Neuronal stem cell (in vitro differentiated cells): ENCODE measurements around the gene FGFR1OP2.

Source experiments
- DNase-seq: peaks from one replicate; pipeline ENCODE4 v3.0.0-alpha.2; 2013; ENCODE audit warnings: low spot score
- H2AFZ ChIP-seq: one replicate; pipeline ENCODE4 v1.6.1; 2013; ENCODE audit warnings: mild to moderate bottlenecking, low read length, inconsistent platforms
- H2AK5ac ChIP-seq: 2 replicates; pipeline ENCODE4 v1.6.1; 2013; ENCODE audit warnings: low read depth, mild to moderate bottlenecking, inconsistent platforms, low read length, moderate library complexity, mixed read lengths
- H2BK120ac ChIP-seq: 2 replicates; pipeline ENCODE4 v1.6.1; 2013; ENCODE audit warnings: low read depth, mild to moderate bottlenecking, inconsistent platforms, low read length, moderate library complexity, mixed read lengths
- H2BK12ac ChIP-seq: one replicate; pipeline ENCODE4 v1.6.1; 2013; ENCODE audit warnings: low read length, inconsistent platforms
- H2BK15ac ChIP-seq: 2 replicates; pipeline ENCODE4 v1.6.1; 2013; ENCODE audit warnings: mild to moderate bottlenecking, low read length, inconsistent platforms, mixed read lengths
- H2BK5ac ChIP-seq: one replicate; pipeline ENCODE4 v1.6.1; 2013; ENCODE audit warnings: inconsistent platforms, mild to moderate bottlenecking, low read length, moderate library complexity
- H3K14ac ChIP-seq: one replicate; pipeline ENCODE4 v1.6.1; 2013; ENCODE audit warnings: low read length, inconsistent platforms
- H3K18ac ChIP-seq: 2 replicates; pipeline ENCODE4 v1.6.1; 2013; ENCODE audit warnings: low read length, inconsistent platforms
- H3K23ac ChIP-seq: 2 replicates; pipeline ENCODE4 v1.6.1; 2013; ENCODE audit warnings: low read depth, mild to moderate bottlenecking, mixed read lengths, low read length, inconsistent platforms; ENCODE audit not compliant: poor library complexity
- H3K27ac ChIP-seq: replicated peaks from 3 replicates; pipeline ENCODE4 v1.5.1; 2013; ENCODE audit warnings: low read length, inconsistent platforms
- H3K27me3 ChIP-seq, 3 experiments: 2 replicates each; pipeline ENCODE4 v1.6.1; 2013; ENCODE audit warnings: low read length in 3 of 3, mild to moderate bottlenecking in 2 of 3, inconsistent platforms in 1 of 3, low read depth in 1 of 3, mixed read lengths in 1 of 3, moderate library complexity in 1 of 3; ENCODE audit not compliant: control insufficient read depth in 3 of 3, insufficient read depth in 3 of 3
- H3K36me3 ChIP-seq, 2 donors: replicated peaks in 1 of 2; 2 replicates each; pipeline ENCODE4 v1.6.1; 2013; ENCODE audit warnings: low read length in 2 of 2; ENCODE audit not compliant: control insufficient read depth in 2 of 2, insufficient read depth in 2 of 2
- H3K4ac ChIP-seq: 2 replicates; pipeline ENCODE4 v1.6.1; 2013; ENCODE audit warnings: inconsistent platforms, mild to moderate bottlenecking, low read length, moderate library complexity
- H3K4me1 ChIP-seq, 2 donors: 1 replicate in 1 of 2; 2 replicates in 1 of 2; pipeline ENCODE4 v1.6.1; 2013; ENCODE audit warnings: low read length in 2 of 2, low read depth in 1 of 2; ENCODE audit not compliant: control insufficient read depth in 2 of 2, insufficient read depth in 1 of 2
- H3K4me2 ChIP-seq: one replicate; pipeline ENCODE4 v1.6.1; 2013; ENCODE audit warnings: mild to moderate bottlenecking, low read length, inconsistent platforms; ENCODE audit not compliant: insufficient read depth, poor library complexity, severe bottlenecking
- H3K4me3 ChIP-seq, 2 donors: 2 replicates each; pipeline ENCODE4 v1.5.1; 2013; ENCODE audit warnings: low read length in 2 of 2, mild to moderate bottlenecking in 2 of 2, inconsistent platforms in 1 of 2, moderate library complexity in 1 of 2
- H3K79me1 ChIP-seq: one replicate; pipeline ENCODE4 v1.6.1; 2013; ENCODE audit warnings: low read depth, mild to moderate bottlenecking, inconsistent platforms, low read length, moderate library complexity
- H3K9ac ChIP-seq: one replicate; pipeline ENCODE4 v1.6.1; 2013; ENCODE audit warnings: mild to moderate bottlenecking, low read depth, low read length, inconsistent platforms; ENCODE audit not compliant: poor library complexity
- H3K9me3 ChIP-seq, 2 donors: replicated peaks in 1 of 2; 2 replicates each; pipeline versions ENCODE3 to v1.6.1; 2013; ENCODE audit warnings: low read length in 2 of 2, mild to moderate bottlenecking in 2 of 2, inconsistent platforms in 1 of 2, low read depth in 1 of 2, mixed read lengths in 1 of 2, moderate library complexity in 1 of 2; ENCODE audit not compliant: control insufficient read depth in 2 of 2, insufficient read depth in 1 of 2
- H4K8ac ChIP-seq: one replicate; pipeline ENCODE4 v1.6.1; 2013; ENCODE audit warnings: low read depth, mild to moderate bottlenecking, inconsistent platforms, low read length, moderate library complexity
- H4K91ac ChIP-seq: one replicate; pipeline ENCODE4 v1.6.1; 2013; ENCODE audit warnings: low read length, low read depth, mild to moderate bottlenecking, inconsistent platforms; ENCODE audit not compliant: poor library complexity
- WGBS, 2 donors: extraction: QIAGEN DNeasy Blood & Tissue Kit; methylation state at CpG; one replicate each; pipeline ENCODE4 v1.1.7; 2013; ENCODE audit warnings: missing lambda C conversion rate in 2 of 2, mixed read lengths in 1 of 2; ENCODE audit not compliant: insufficient read length in 2 of 2, insufficient replicate concordance in 1 of 2; ENCODE audit errors: extremely low coverage in 2 of 2; 5-methylcytosine and 5-hydroxymethylcytosine counted together

The FGFR1OP2 gene

DNA sequence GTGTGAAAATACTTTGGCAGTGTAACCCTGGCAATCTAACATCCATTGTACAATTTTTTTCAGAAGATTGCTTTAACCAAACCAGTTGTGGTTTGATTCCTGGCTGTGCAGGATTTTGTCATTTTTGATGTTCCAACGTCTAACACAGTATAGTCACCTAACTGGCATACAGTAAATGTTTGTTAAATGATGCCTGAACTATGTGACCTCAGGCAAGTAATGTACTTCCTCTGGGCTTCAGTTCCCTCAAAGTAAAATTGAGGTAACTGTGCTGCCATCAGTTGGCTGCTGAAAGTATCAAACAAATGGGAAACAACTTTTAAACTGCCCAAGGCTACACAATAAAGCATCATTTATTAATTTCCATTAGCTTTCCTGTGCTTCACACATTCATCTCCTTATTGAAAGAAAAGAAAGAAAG is 71.6 kb downstream of the FGFR1OP2 start:
- WGBS, 2 donors, result no CpG with 5 or more reads among the region's 1 CpG
- Histone ChIP-seq H3K4me2 (no peak overlapping the region), H3K9ac (no peak overlapping the region), H3K27me3 (no peaks in the 10 kb centered on the region), H3K4me1 (peaks cover 0 to 22% of the 10 kb centered on the region in 2 donors), H3K14ac (no peak overlapping the region), H3K27ac (no peak overlapping the region), H2BK120ac (no peak overlapping the region), H2BK15ac (no peak overlapping the region), H3K36me3 (peaks cover 0 to 14% of the 10 kb centered on the region in 2 donors), H4K91ac (no peak overlapping the region), H2BK12ac (no peak overlapping the region), H3K23ac (no peak overlapping the region), H2AK5ac (no peak overlapping the region), H3K18ac (no peak overlapping the region), H3K9me3 (no peaks in the 10 kb centered on the region), H2AFZ (no peak overlapping the region), H3K79me1 (peaks cover 2% of the 10 kb centered on the region), H3K4ac (no peak overlapping the region), H4K8ac (no peak overlapping the region), H2BK5ac (no peak overlapping the region), H3K4me3 (no peak overlapping the region)
- no peak for DNase-seq

DNA sequence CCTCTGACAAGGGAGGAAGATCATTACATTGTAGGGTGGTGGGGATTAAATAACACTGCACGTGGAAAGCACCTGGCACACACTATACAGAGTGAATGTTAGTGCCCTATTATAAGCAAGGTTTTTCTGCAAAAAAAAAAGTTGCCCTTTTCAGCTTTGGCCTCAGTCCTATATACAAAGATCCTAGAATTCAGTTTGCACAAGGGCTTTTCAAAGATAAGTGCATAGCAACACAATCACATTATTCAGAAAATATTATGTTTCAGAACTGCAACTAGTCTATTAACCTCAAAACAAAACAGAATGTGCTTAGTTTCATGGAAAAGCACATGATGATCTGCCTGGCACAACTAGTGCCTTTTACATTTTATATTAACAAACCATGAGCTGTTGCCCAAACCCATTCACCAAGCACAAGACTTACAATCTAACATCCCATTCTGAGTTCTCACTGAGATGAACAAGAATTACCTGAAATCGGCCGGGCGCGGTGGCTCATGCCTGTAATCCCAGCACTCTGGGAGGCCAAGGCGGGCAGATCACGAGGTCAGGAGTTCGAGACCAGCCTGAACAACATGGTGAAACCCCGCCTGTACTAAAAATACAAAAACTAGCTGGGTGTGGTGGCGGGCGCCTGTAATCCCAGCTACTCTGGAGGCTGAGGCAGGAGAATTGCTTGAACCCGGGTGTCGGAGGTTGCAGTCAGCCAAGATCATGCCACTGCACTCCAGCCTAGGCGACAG is 74.1 kb downstream of the FGFR1OP2 start:
- Histone ChIP-seq H3K36me3 (peaks cover 0 to 14% of the 10 kb centered on the region in 2 donors), H3K23ac (no peak overlapping the region), H3K4me2 (no peak overlapping the region), H2BK5ac (no peak overlapping the region), H3K18ac (no peak overlapping the region), H3K14ac (no peak overlapping the region), H3K27ac (no peak overlapping the region), H3K4me3 (peak overlapping the region in 1 of 2 donors; percentile 90), H3K4me1 (peaks cover 0 to 22% of the 10 kb centered on the region in 2 donors), H3K9me3 (no peaks in the 10 kb centered on the region), H3K27me3 (no peaks in the 10 kb centered on the region), H3K4ac (no peak overlapping the region), H2AFZ (no peak overlapping the region), H2AK5ac (no peak overlapping the region), H2BK15ac (no peak overlapping the region), H4K8ac (no peak overlapping the region), H2BK120ac (no peak overlapping the region), H2BK12ac (no peak overlapping the region), H4K91ac (no peak overlapping the region), H3K79me1 (peaks cover 2% of the 10 kb centered on the region), H3K9ac (no peak overlapping the region)
- WGBS, 2 donors, result no CpG with 5 or more reads among the region's 14 CpGs
- no peak for DNase-seq

DNA sequence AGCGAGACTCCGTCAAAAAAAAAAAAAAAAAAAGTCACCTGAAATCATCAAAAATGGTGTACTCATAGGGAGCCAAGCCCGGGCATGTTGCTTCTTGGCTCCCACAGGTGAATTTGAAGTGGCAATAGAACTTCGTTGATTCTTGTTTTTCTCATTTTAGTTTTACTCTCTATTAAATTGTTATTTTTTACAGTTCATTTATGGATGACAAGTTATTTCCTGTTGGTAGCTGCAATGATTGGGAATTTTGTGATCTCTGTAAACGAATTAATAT is 74.6 kb downstream of the FGFR1OP2 start:
- Histone ChIP-seq H3K18ac (no peak overlapping the region), H3K9ac (no peak overlapping the region), H3K9me3 (no peaks in the 10 kb centered on the region), H3K79me1 (peaks cover 2% of the 10 kb centered on the region), H2AK5ac (no peak overlapping the region), H3K36me3 (peaks cover 0 to 10% of the 10 kb centered on the region in 2 donors), H2BK120ac (no peak overlapping the region), H3K27ac (no peak overlapping the region), H2BK5ac (no peak overlapping the region), H3K4me2 (no peak overlapping the region), H3K4me1 (peaks cover 0 to 22% of the 10 kb centered on the region in 2 donors), H3K14ac (no peak overlapping the region), H3K23ac (no peak overlapping the region), H4K8ac (no peak overlapping the region), H2BK15ac (no peak overlapping the region), H2AFZ (no peak overlapping the region), H3K4me3 (peak overlapping the region in 1 of 2 donors; percentile 90), H4K91ac (no peak overlapping the region), H2BK12ac (no peak overlapping the region), H3K27me3 (no peaks in the 10 kb centered on the region), H3K4ac (no peak overlapping the region)
- WGBS, 2 donors, result no CpG with 5 or more reads among the region's 5 CpGs
- no peak for DNase-seq

DNA sequence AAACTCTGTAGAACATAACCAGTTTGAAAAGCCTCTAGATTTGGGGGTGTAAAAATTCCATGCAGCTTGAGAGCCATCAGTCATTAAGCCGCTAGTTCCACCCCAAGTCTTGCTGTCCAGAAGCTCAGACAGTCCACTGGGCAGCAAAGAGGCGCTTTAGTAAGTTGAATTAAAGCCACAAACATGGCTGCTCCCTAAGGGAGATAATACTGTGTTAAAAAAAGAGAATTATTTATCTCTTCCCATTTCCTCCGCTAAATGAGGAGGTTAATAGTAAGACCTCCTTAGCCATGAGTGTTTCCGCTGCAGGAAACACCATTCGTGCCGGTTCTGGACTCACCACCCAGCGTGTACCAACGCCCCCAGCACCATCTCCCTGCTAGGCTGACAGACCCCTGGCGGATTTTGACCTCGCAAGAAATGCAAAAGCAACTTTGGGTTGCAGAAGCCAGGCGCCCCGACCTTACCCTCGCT is 75.4 kb downstream of the FGFR1OP2 start:
- H3K4ac ChIP-seq, result no peak overlapping the region
- peak overlapping the region; percentile 93 for H3K18ac ChIP-seq
- peaks cover 0 to 22% of the 10 kb centered on the region in 2 donors for H3K4me1 ChIP-seq
- no peak overlapping the region for H4K8ac ChIP-seq
- peaks cover 2% of the 10 kb centered on the region for H3K79me1 ChIP-seq
- H2BK5ac ChIP-seq, result no peak overlapping the region
- H4K91ac ChIP-seq, result no peak overlapping the region
- no peak overlapping the region for H2AK5ac ChIP-seq
- H3K4me2 ChIP-seq, result peak overlapping the region; percentile 65
- H3K14ac ChIP-seq, result peak overlapping the region; percentile 56
- no CpG with 5 or more reads among the region's 13 CpGs for WGBS, 2 donors
- peaks cover 0 to 4% of the 10 kb centered on the region in 2 donors for H3K36me3 ChIP-seq
- H2BK15ac ChIP-seq, result no peak overlapping the region
- peak overlapping the region; percentile 88 for H3K9ac ChIP-seq
- no peaks in the 10 kb centered on the region for H3K9me3 ChIP-seq
- peak overlapping the region; percentile 39 for H3K27ac ChIP-seq
- no peak overlapping the region for H2BK12ac ChIP-seq
- DNase-seq, result no peak
- no peaks in the 10 kb centered on the region for H3K27me3 ChIP-seq
- H3K23ac ChIP-seq, result no peak overlapping the region
- H2BK120ac ChIP-seq, result peak overlapping the region; percentile 47
- H3K4me3 ChIP-seq, result peak overlapping the region; percentile 90 to 92
- peak overlapping the region; percentile 95 for H2AFZ ChIP-seq
